ENCODE measurements around the gene ADAMTS12. TPM values are rescaled to one million over a fixed set of nuclear protein-coding genes. Genes with fewer than 3 reads are reported as not detected.

The ADAMTS12 gene
- total and polyA plus RNA-seq, 2 of the 8 experiments (the other 6 are each of a cell fraction or from before 2014, with no cell fraction given) = 6.4 to 12.8 TPM

GRCh38 chr5:33657176-33657575 is 234.6 kb downstream of the ADAMTS12 start:
- Histone ChIP-seq H3K9ac (replicated peaks in 1 of 4; ENCODE audit: extremely low read depth in 1 of 4, low read depth in 3 of 4, low read length in 3 of 4) (no peak overlapping the region), H4K91ac (replicated peaks; ENCODE audit: insufficient read length, low read length) (no peak overlapping the region), H3K27me3 (replicated peaks in 1 of 4; ENCODE audit: control insufficient read depth in 3 of 4, extremely low read depth in 1 of 4, insufficient read depth in 3 of 4, low read length in 3 of 4) (no peaks in the 10 kb centered on the region), H3K79me1 (ENCODE audit: low read depth, low read length) (no peaks in the 10 kb centered on the region), H3K18ac (ENCODE audit: extremely low read depth, low read length) (no peak overlapping the region), H3K23ac (ENCODE audit: insufficient read length) (no peak overlapping the region), H2AFZ (ENCODE audit: low read length) (no peak overlapping the region), H4K8ac (ENCODE audit: extremely low read depth, insufficient read depth, low read length) (no peak overlapping the region), H3K4ac (replicated peaks; ENCODE audit: insufficient read length, low read depth, low read length) (no peak overlapping the region), H2BK5ac (ENCODE audit: low read depth, low read length) (no peak overlapping the region), H3K14ac (ENCODE audit: insufficient read length) (no peak overlapping the region), H3K4me1 (replicated peaks in 1 of 4; ENCODE audit: control insufficient read depth in 3 of 4, insufficient read depth in 4 of 4, low read length in 3 of 4) (peaks cover 0 to 4% (median 0%) of the 10 kb centered on the region in 4 experiments; a peak in 2 of 7 replicates), H2AK5ac (ENCODE audit: low read depth, low read length) (no peak overlapping the region), H2BK15ac (ENCODE audit: low read length) (no peak overlapping the region), H2BK120ac (replicated peaks; ENCODE audit: low read depth, low read length) (no peak overlapping the region), H3K27ac (ENCODE audit: low read depth, low read length) (no peak overlapping the region), H4K5ac (ENCODE audit: insufficient read length, low read depth, low read length) (no peak overlapping the region), H3K79me2 (ENCODE audit: control insufficient read depth in 1 of 2, insufficient read depth in 2 of 2, low read length in 2 of 2) (no peaks in the 10 kb centered on the region), H3K56ac (replicated peaks; ENCODE audit: insufficient read length, low read depth, low read length) (no peak overlapping the region), H3K4me2 (ENCODE audit: insufficient read depth in 1 of 2, low read depth in 2 of 2, low read length in 2 of 2) (no peak overlapping the region), H3K36me3 (ENCODE audit: control insufficient read depth in 2 of 4, insufficient read depth in 4 of 4, low read length in 3 of 4) (no peaks in the 10 kb centered on the region), H4K20me1 (replicated peaks in 1 of 2; ENCODE audit: control insufficient read depth in 1 of 2, insufficient read depth in 2 of 2, low read length in 2 of 2) (no peaks in the 10 kb centered on the region), H2BK12ac (ENCODE audit: low read depth, low read length) (no peak overlapping the region), H2BK20ac (ENCODE audit: low read length) (no peak overlapping the region), H3K4me3 (ENCODE audit: extremely low read depth in 1 of 4, insufficient read depth in 2 of 4, low read depth in 3 of 4, low read length in 4 of 4) (no peak overlapping the region), H3K9me3 (ENCODE audit: insufficient read depth in 2 of 2, low read depth in 1 of 2, low read length in 1 of 2) (no peaks in the 10 kb centered on the region), H3K23me2 (ENCODE audit: low read depth, low read length) (no peaks in the 10 kb centered on the region; the same call in 1 of the 2 replicates)
- ChIA-PET CTCF (ENCODE audit: partially characterized antibody) (interaction anchor here (1.2 kb wide), 1 partner anchor 68 kb away, joined by 3 read pairs; no protein-coding TSS in a partner anchor), POLR2A (ENCODE audit: partially characterized antibody) (no interaction called here)
- DNase-seq (ENCODE audit: low read depth in 1 of 2, low spot score in 2 of 2) = no peak
- no peak for FAIRE-seq
- TF ChIP-seq SP4 (IDR thresholded peaks at IDR 0.05; ENCODE audit: low read length) = no peak
- no peak for TF ChIP-seq CHD1 (IDR thresholded peaks at IDR 0.05; ENCODE audit: low read depth, low read length)
- TF ChIP-seq CTBP2 (IDR thresholded peaks at IDR 0.05; ENCODE audit: borderline replicate concordance, insufficient read depth, insufficient read length, low read length) = no peak
- TF ChIP-seq JUND (IDR thresholded peaks at IDR 0.05; ENCODE audit: low read length) = no peak

All from H1 (cell line).